Effector memory CD4-positive, alpha-beta T cell (primary cell): ENCODE results near the gene PTPRK.

Experiments
- DNase-seq, 3 donors: peaks; one replicate each; pipeline ENCODE4 v3.0.0-alpha.2; 2020
- H3K27ac ChIP-seq: 2 replicates; pipeline ENCODE4 v1.7.0; 2013; ENCODE audit warnings: mild to moderate bottlenecking, low read length, moderate library complexity; ENCODE audit not compliant: insufficient read depth, poor library complexity, severe bottlenecking
- H3K27me3 ChIP-seq: replicated peaks from 2 replicates; pipeline ENCODE4 v1.7.0; 2013; ENCODE audit warnings: mild to moderate bottlenecking, low read length; ENCODE audit not compliant: insufficient read depth, control insufficient read depth, poor library complexity, severe bottlenecking
- H3K36me3 ChIP-seq: 2 replicates; pipeline ENCODE4 v1.7.0; 2013; ENCODE audit warnings: mild to moderate bottlenecking, low read length, moderate library complexity; ENCODE audit not compliant: control insufficient read depth, insufficient read depth
- H3K4me1 ChIP-seq: 2 replicates; pipeline ENCODE4 v1.7.0; 2013; ENCODE audit warnings: low read length, mild to moderate bottlenecking; ENCODE audit not compliant: control insufficient read depth, insufficient read depth, poor library complexity, severe bottlenecking
- H3K4me3 ChIP-seq: 2 replicates; pipeline ENCODE4 v1.7.0; 2013; ENCODE audit warnings: low read length, low read depth, mild to moderate bottlenecking; ENCODE audit not compliant: insufficient read depth, poor library complexity, severe bottlenecking
- H3K9me3 ChIP-seq: 2 replicates; pipeline ENCODE4 v1.7.0; 2013; ENCODE audit warnings: mild to moderate bottlenecking, low read length, moderate library complexity; ENCODE audit not compliant: control insufficient read depth
- total RNA-seq, 3 donors: gene quantifications; one replicate each; lab custom pipeline; 2026; lab: John Stamatoyannopoulos, UW

Gene PTPRK
- total RNA-seq, result 0.70 to 2.5 (median 1.0) reads per million in 3 donors

- Histone ChIP-seq H3K27ac (no peak within 1 kb of the TSS), H3K36me3 (no peaks in the 10 kb centered on the region), H3K9me3 (no peaks in the 10 kb centered on the region), H3K4me1 (peaks cover 17% of the 10 kb centered on the region), H3K27me3 (peaks cover 38% of the 10 kb centered on the region), H3K4me3 (peak within 1 kb of the TSS; percentile 68)
- peak; percentile 60 to 72 (median 71) for DNase-seq
Measured at GRCh38 chr6:128520436-128521281, at the start of gene PTPRK. TSS of gene PTPRK (minus strand) at chr6:128520599. CDS start at chr6:128520358, 241 bp downstream.

GRCh38 chr6:128567029-128567428 lies 46.6 kb upstream of the PTPRK start:
- H3K27me3 ChIP-seq, result no peaks in the 10 kb centered on the region
- H3K9me3 ChIP-seq, result no peaks in the 10 kb centered on the region
- H3K36me3 ChIP-seq, result no peaks in the 10 kb centered on the region
- H3K27ac ChIP-seq, result no peak overlapping the region
- no peak overlapping the region for H3K4me3 ChIP-seq
- DNase-seq, result no peak
- no peaks in the 10 kb centered on the region for H3K4me1 ChIP-seq

- Histone ChIP-seq H3K27me3 (no peaks in the 10 kb centered on the region), H3K4me1 (no peaks in the 10 kb centered on the region), H3K27ac (no peak overlapping the region), H3K9me3 (no peaks in the 10 kb centered on the region), H3K4me3 (no peak overlapping the region), H3K36me3 (no peaks in the 10 kb centered on the region)
- no peak for DNase-seq
Measured at GRCh38 chr6:128560966-128561365, 40.6 kb upstream of the PTPRK start.

GRCh38 chr6:128558924-128559323 lies 38.5 kb upstream of the PTPRK start:
- no peak overlapping the region for H3K4me3 ChIP-seq
- H3K36me3 ChIP-seq, result no peaks in the 10 kb centered on the region
- no peak overlapping the region for H3K27ac ChIP-seq
- DNase-seq, result no peak
- no peaks in the 10 kb centered on the region for H3K4me1 ChIP-seq
- H3K27me3 ChIP-seq, result no peaks in the 10 kb centered on the region
- no peaks in the 10 kb centered on the region for H3K9me3 ChIP-seq

- no peak overlapping the region for H3K27ac ChIP-seq
- no peaks in the 10 kb centered on the region for H3K9me3 ChIP-seq
- no peak overlapping the region for H3K4me3 ChIP-seq
- no peak for DNase-seq
- H3K4me1 ChIP-seq, result no peaks in the 10 kb centered on the region
- H3K36me3 ChIP-seq, result no peaks in the 10 kb centered on the region
- H3K27me3 ChIP-seq, result no peaks in the 10 kb centered on the region
Measured at GRCh38 chr6:128558021-128558420, 37.6 kb upstream of the PTPRK start.

- no peak overlapping the region for H3K4me3 ChIP-seq
Measured at GRCh38 chr6:128557081-128557480, 36.7 kb upstream of the PTPRK start.

GRCh38 chr6:128554302-128554701 lies 33.9 kb upstream of the PTPRK start:
- no peak for DNase-seq
- no peaks in the 10 kb centered on the region for H3K36me3 ChIP-seq

More at GRCh38 chr6:128557081-128557480, 36.7 kb upstream of the PTPRK start:
- no peak for DNase-seq
- no peaks in the 10 kb centered on the region for H3K27me3 ChIP-seq
- no peaks in the 10 kb centered on the region for H3K4me1 ChIP-seq
- H3K36me3 ChIP-seq, result no peaks in the 10 kb centered on the region
- H3K27ac ChIP-seq, result no peak overlapping the region
- no peaks in the 10 kb centered on the region for H3K9me3 ChIP-seq

GRCh38 chr6:128541261-128541660 lies 20.9 kb upstream of the PTPRK start:
- H3K4me1 ChIP-seq, result no peaks in the 10 kb centered on the region
- H3K27ac ChIP-seq, result no peak overlapping the region
- H3K9me3 ChIP-seq, result no peaks in the 10 kb centered on the region
- H3K36me3 ChIP-seq, result no peaks in the 10 kb centered on the region
- DNase-seq, result no peak
- H3K27me3 ChIP-seq, result no peaks in the 10 kb centered on the region
- no peak overlapping the region for H3K4me3 ChIP-seq

More at GRCh38 chr6:128554302-128554701, 33.9 kb upstream of the PTPRK start:
- H3K4me3 ChIP-seq, result no peak overlapping the region
- no peaks in the 10 kb centered on the region for H3K27me3 ChIP-seq
- H3K27ac ChIP-seq, result no peak overlapping the region
- H3K9me3 ChIP-seq, result no peaks in the 10 kb centered on the region
- no peaks in the 10 kb centered on the region for H3K4me1 ChIP-seq

GRCh38 chr6:128538763-128539162 lies 18.4 kb upstream of the PTPRK start:
- H3K4me1 ChIP-seq, result no peaks in the 10 kb centered on the region
- no peak for DNase-seq
- no peaks in the 10 kb centered on the region for H3K27me3 ChIP-seq
- H3K9me3 ChIP-seq, result no peaks in the 10 kb centered on the region
- no peak overlapping the region for H3K4me3 ChIP-seq
- no peaks in the 10 kb centered on the region for H3K36me3 ChIP-seq
- no peak overlapping the region for H3K27ac ChIP-seq

- Histone ChIP-seq H3K36me3 (no peaks in the 10 kb centered on the region), H3K4me1 (no peaks in the 10 kb centered on the region), H3K9me3 (no peaks in the 10 kb centered on the region), H3K27ac (no peak overlapping the region), H3K4me3 (no peak overlapping the region), H3K27me3 (no peaks in the 10 kb centered on the region)
- no peak for DNase-seq
Measured at GRCh38 chr6:128532827-128533226, 12.4 kb upstream of the PTPRK start.
